A549 treated with ZK216348 at 1 μM for 4 hours (cell line): ENCODE results near the gene GRID2. TPM values are rescaled to one million over a fixed set of nuclear protein-coding genes. Genes with fewer than 3 reads are reported as not detected.

Experiments used
- total RNA-seq: library from RNA; stranded (reverse); fragments of 200-300 nt; extraction: Qiagen RNA extraction; gene quantifications from 5 replicates; pipeline ENCODE4 v1.2.3, GENCODE V29; 2022; ENCODE audit warnings: low read depth

Gene GRID2
- not detected in 5 replicates for total RNA-seq

DNA sequence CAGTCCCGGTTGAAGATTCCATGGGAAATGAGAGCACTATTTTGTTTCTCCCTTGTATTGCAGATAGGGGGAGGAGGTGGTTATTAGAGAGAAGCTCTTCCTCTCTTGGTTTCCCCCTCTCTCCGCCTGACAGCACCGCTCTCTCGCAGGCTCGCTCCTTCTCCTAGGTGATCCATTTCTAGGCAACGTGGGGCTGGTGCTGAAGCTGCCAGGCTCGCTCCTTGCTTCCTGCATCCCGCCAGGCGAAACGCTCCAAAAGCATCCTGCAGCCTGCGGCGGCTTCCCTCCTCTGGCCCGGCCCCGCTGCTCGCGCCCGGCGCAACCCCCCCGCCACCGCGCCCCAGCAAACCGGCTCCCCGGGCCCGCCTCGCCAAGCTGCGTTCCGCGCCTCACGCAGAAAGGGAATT is at the start of gene GRID2:
Gene GRID2, plus strand, starts transcription at position 346 of the 407 bp plus-strand sequence.

